Loucy (cell line): ENCODE measurements around the gene RPS6KA4.

Experiments
- H2AFZ ChIP-seq: fragments of 200-600 bp; sonication (generic); 2 replicates; pipeline ENCODE4 v1.6.0; 2016; ENCODE audit warnings: antibody characterized with exemption, mild to moderate bottlenecking, low read length, moderate library complexity
- H3F3A ChIP-seq: fragments of 200-600 bp; 2 replicates; pipeline ENCODE4 v1.6.0; 2016; ENCODE audit warnings: antibody characterized with exemption, low read depth, mild to moderate bottlenecking
- H3K27me3 ChIP-seq: fragments of 200-600 bp; sonication (generic); 2 replicates; pipeline ENCODE4 v1.6.1; 2014; ENCODE audit warnings: low read length, mild to moderate bottlenecking; ENCODE audit not compliant: insufficient read depth, poor library complexity, severe bottlenecking
- H3K36me3 ChIP-seq: fragments of 200-600 bp; sonication (generic); 2 replicates; pipeline ENCODE4 v1.6.1; 2016; ENCODE audit warnings: low read length; ENCODE audit not compliant: insufficient read depth
- H3K4me1 ChIP-seq: fragments of 200-600 bp; sonication (generic); 2 replicates; pipeline ENCODE4 v1.5.1; 2014; ENCODE audit warnings: low read length, mild to moderate bottlenecking; ENCODE audit not compliant: insufficient read depth, poor library complexity, severe bottlenecking
- H3K4me2 ChIP-seq: fragments of 200-600 bp; sonication (generic); 2 replicates; pipeline ENCODE4 v1.6.0; 2014; ENCODE audit warnings: antibody characterized with exemption, low read length, low read depth, mild to moderate bottlenecking; ENCODE audit not compliant: poor library complexity, severe bottlenecking
- H3K4me3 ChIP-seq: fragments of 200-600 bp; sonication (generic); 2 replicates; pipeline ENCODE4 v1.5.1; 2014; ENCODE audit warnings: low read length, mild to moderate bottlenecking, mixed read lengths; ENCODE audit not compliant: poor library complexity, severe bottlenecking
- H3K79me2 ChIP-seq: fragments of 200-600 bp; sonication (generic); 2 replicates; pipeline ENCODE4 v1.6.1; 2014; ENCODE audit warnings: low read length; ENCODE audit not compliant: insufficient read depth
- H3K9ac ChIP-seq: fragments of 200-600 bp; sonication (generic); 2 replicates; pipeline ENCODE4 v1.6.0; 2014; ENCODE audit warnings: mild to moderate bottlenecking, low read depth, low read length, moderate library complexity; ENCODE audit not compliant: poor library complexity, severe bottlenecking
- H3K9me2 ChIP-seq: fragments of 200-600 bp; sonication (generic); replicated peaks from 2 replicates; pipeline ENCODE4 v1.6.1; 2016; ENCODE audit warnings: low read depth, low read length, mixed read lengths
- H3K9me3 ChIP-seq: fragments of 200-600 bp; sonication (generic); 2 replicates; pipeline ENCODE4 v1.6.1; 2014; ENCODE audit warnings: mild to moderate bottlenecking, antibody characterized with exemption, low read length, low read depth; ENCODE audit not compliant: insufficient read depth
- H4K20me1 ChIP-seq: fragments of 200-600 bp; sonication (generic); 2 replicates; pipeline ENCODE4 v1.6.0; 2014; ENCODE audit warnings: antibody characterized with exemption, low read length, mild to moderate bottlenecking; ENCODE audit not compliant: insufficient read depth, poor library complexity, severe bottlenecking
- CTCF ChIP-seq: fragments of 200-600 bp; sonication (generic); conservative IDR thresholded peaks from 2 replicates; pipeline ENCODE4 v1.5.1; 2014; ENCODE audit warnings: mild to moderate bottlenecking, antibody characterized with exemption, low read length
- EZH2phosphoT487 ChIP-seq: fragments of 200-600 bp; IDR thresholded peaks from 2 replicates; pipeline ENCODE4 v1.6.1; 2018; ENCODE audit warnings: antibody characterized with exemption, mild to moderate bottlenecking, moderate library complexity, borderline replicate concordance

Gene RPS6KA4

GRCh38 chr11:64352099-64352994 is 6.6 kb upstream of the RPS6KA4 start:
- TF ChIP-seq CTCF (no peak), EZH2phosphoT487 (no peak)
- H3K79me2 ChIP-seq: no peaks in the 10 kb centered on the region
- H3K36me3 ChIP-seq: no peaks in the 10 kb centered on the region
- no peak overlapping the region for H3K9ac ChIP-seq
- H3K9me2 ChIP-seq: no peaks in the 10 kb centered on the region
- H3K27me3 ChIP-seq: no peaks in the 10 kb centered on the region
- no peak overlapping the region for H3K4me3 ChIP-seq
- no peak overlapping the region for H2AFZ ChIP-seq
- no peaks in the 10 kb centered on the region for H4K20me1 ChIP-seq
- H3F3A ChIP-seq: no peaks in the 10 kb centered on the region
- H3K4me2 ChIP-seq: no peak overlapping the region
- H3K4me1 ChIP-seq: peaks cover 9% of the 10 kb centered on the region
- H3K9me3 ChIP-seq: no peaks in the 10 kb centered on the region

- Histone ChIP-seq H3K36me3 (no peaks in the 10 kb centered on the region), H3F3A (no peaks in the 10 kb centered on the region), H3K4me3 (no peak overlapping the region), H3K79me2 (no peaks in the 10 kb centered on the region), H3K9me2 (no peaks in the 10 kb centered on the region), H3K9me3 (no peaks in the 10 kb centered on the region), H3K27me3 (no peaks in the 10 kb centered on the region), H3K4me2 (no peak overlapping the region), H4K20me1 (no peaks in the 10 kb centered on the region), H3K9ac (no peak overlapping the region), H2AFZ (no peak overlapping the region), H3K4me1 (peaks cover 14% of the 10 kb centered on the region)
- no peak for TF ChIP-seq CTCF
- no peak for TF ChIP-seq EZH2phosphoT487
Measured at GRCh38 chr11:64352995-64353714, 5.8 kb upstream of the RPS6KA4 start.

- Histone ChIP-seq H2AFZ (no peak overlapping the region), H3K4me1 (peaks cover 15% of the 10 kb centered on the region), H3K4me3 (no peak overlapping the region), H3K9ac (no peak overlapping the region), H3K9me3 (no peaks in the 10 kb centered on the region), H3K4me2 (no peak overlapping the region), H3F3A (no peaks in the 10 kb centered on the region), H4K20me1 (no peaks in the 10 kb centered on the region), H3K9me2 (no peaks in the 10 kb centered on the region), H3K79me2 (peaks cover 4% of the 10 kb centered on the region; the same call in 1 of the 2 replicates), H3K27me3 (no peaks in the 10 kb centered on the region), H3K36me3 (no peaks in the 10 kb centered on the region)
- TF ChIP-seq CTCF: no peak
- no peak for TF ChIP-seq EZH2phosphoT487
Measured at GRCh38 chr11:64353715-64354506, 5.1 kb upstream of the RPS6KA4 start.
